Measurements from ENCODE around the gene SKAP1. TPM values are rescaled to one million over a fixed set of nuclear protein-coding genes. Genes with fewer than 3 reads are reported as not detected.
"Not testable (repeated sequence)": the region's sequence is repeated elsewhere in the genome, so short reads cannot be mapped to it uniquely, and the experiment has no call there.

The SKAP1 gene
- total and polyA plus RNA-seq, 4 donors, result 1.4 to 4.9 (median 2.5) TPM

DNA sequence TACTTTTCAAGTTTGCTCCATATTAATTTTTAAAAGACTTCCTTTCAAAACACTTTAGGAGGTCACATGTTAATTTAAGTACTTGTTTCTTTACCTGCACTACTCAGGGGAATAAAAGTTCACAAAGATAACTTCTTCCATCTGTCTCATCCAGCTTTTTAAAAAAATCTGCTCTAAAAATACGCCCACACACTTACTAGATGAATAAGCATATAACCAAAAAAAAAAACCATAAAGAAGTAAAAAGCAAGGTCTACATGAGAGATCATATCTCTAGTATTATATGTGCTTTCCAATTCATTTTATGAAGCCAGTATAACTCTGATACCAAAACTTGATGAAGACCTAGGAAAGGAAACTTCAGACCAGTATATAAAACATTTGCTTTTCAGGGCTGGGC, 17.2 kb downstream of the SKAP1 start:
- 85 to 87% methylated on average over 1 of the region's 1 CpG for WGBS, 2 donors
- no peak for DNase-seq
- peaks cover 0 to 2% (median 0%) of the 10 kb centered on the region in 4 donors for H3K9me3 ChIP-seq (ENCODE audit: control insufficient read depth in 4 of 4, insufficient read depth in 3 of 4, low read length in 3 of 4)
- H3K27me3 ChIP-seq (ENCODE audit: control insufficient read depth in 3 of 3, insufficient read depth in 3 of 3, low read length in 2 of 3), result peaks cover 0 to 26% (median 0%) of the 10 kb centered on the region in 3 donors
- no peak for ATAC-seq (ENCODE audit: insufficient read depth, low FRiP score)
- no peak overlapping the region for H3K9ac ChIP-seq (ENCODE audit: insufficient read depth in 1 of 2, low read length in 2 of 2)
- no peak overlapping the region for H3K27ac ChIP-seq (ENCODE audit: low read depth in 1 of 2, low read length in 1 of 2)
- TF ChIP-seq, protein P1, sequence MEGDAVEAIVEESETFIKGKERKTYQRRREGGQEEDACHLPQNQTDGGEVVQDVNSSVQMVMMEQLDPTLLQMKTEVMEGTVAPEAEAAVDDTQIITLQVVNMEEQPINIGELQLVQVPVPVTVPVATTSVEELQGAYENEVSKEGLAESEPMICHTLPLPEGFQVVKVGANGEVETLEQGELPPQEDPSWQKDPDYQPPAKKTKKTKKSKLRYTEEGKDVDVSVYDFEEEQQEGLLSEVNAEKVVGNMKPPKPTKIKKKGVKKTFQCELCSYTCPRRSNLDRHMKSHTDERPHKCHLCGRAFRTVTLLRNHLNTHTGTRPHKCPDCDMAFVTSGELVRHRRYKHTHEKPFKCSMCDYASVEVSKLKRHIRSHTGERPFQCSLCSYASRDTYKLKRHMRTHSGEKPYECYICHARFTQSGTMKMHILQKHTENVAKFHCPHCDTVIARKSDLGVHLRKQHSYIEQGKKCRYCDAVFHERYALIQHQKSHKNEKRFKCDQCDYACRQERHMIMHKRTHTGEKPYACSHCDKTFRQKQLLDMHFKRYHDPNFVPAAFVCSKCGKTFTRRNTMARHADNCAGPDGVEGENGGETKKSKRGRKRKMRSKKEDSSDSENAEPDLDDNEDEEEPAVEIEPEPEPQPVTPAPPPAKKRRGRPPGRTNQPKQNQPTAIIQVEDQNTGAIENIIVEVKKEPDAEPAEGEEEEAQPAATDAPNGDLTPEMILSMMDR (IDR thresholded peaks at IDR 0.05; ENCODE audit: control extremely low read depth, extremely low read depth), result no peak
- H3K36me3 ChIP-seq (ENCODE audit: control insufficient read depth in 4 of 4, insufficient read depth in 4 of 4, low read length in 4 of 4), result no peaks in the 10 kb centered on the region
- H3K4me3 ChIP-seq, result no peak overlapping the region
- H3K4me1 ChIP-seq (ENCODE audit: control insufficient read depth in 5 of 5, insufficient read depth in 5 of 5, low read length in 5 of 5), result no peaks in the 10 kb centered on the region

- not testable (repeated sequence) for H3K4me1 ChIP-seq (ENCODE audit: control insufficient read depth in 5 of 5, insufficient read depth in 5 of 5, low read length in 5 of 5); H3K36me3 ChIP-seq (ENCODE audit: control insufficient read depth in 4 of 4, insufficient read depth in 4 of 4, low read length in 4 of 4); H3K4me3 ChIP-seq; H3K9ac ChIP-seq (ENCODE audit: insufficient read depth in 1 of 2, low read length in 2 of 2); H3K27ac ChIP-seq (ENCODE audit: low read depth in 1 of 2, low read length in 1 of 2); ATAC-seq (ENCODE audit: insufficient read depth, low FRiP score); H3K9me3 ChIP-seq (ENCODE audit: control insufficient read depth in 4 of 4, insufficient read depth in 3 of 4, low read length in 3 of 4); DNase-seq
- 96 to 100% methylated on average over 7 of the region's 7 CpGs for WGBS, 2 donors
- peaks cover 0 to 29% (median 0%) of the 10 kb centered on the region in 3 donors for H3K27me3 ChIP-seq (ENCODE audit: control insufficient read depth in 3 of 3, insufficient read depth in 3 of 3, low read length in 2 of 3)
Measured at GRCh38 chr17:48410821-48411220, 19.2 kb downstream of the SKAP1 start.

DNA sequence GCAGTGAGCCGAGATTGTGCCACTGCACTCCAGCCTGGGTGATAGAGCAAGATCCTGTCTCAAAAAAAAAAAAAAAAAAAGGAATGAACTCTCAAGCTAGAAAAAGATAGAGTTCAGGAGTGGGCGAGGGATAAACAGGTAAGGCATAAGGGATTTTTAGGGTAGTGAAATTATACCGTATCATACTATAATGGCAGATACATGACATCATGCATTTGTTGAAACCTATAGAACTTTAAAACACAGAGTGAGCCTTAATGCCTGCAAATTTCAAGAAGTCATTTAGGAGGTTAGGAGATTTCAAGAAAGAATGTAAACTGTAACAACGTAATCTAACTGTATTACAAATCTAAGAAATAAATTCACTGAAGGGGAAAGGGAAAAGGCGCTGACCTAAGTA, 20.4 kb downstream of the SKAP1 start:
- ATAC-seq (ENCODE audit: insufficient read depth, low FRiP score) (no peak), DNase-seq (no peak)
- TF ChIP-seq, protein P1 (IDR thresholded peaks at IDR 0.05; ENCODE audit: control extremely low read depth, extremely low read depth), result no peak
- Histone ChIP-seq H3K27me3 (ENCODE audit: control insufficient read depth in 3 of 3, insufficient read depth in 3 of 3, low read length in 2 of 3) (peaks cover 0 to 21% (median 0%) of the 10 kb centered on the region in 3 donors), H3K9ac (ENCODE audit: insufficient read depth in 1 of 2, low read length in 2 of 2) (no peak overlapping the region), H3K4me1 (ENCODE audit: control insufficient read depth in 5 of 5, insufficient read depth in 5 of 5, low read length in 5 of 5) (no peaks in the 10 kb centered on the region), H3K9me3 (ENCODE audit: control insufficient read depth in 4 of 4, insufficient read depth in 3 of 4, low read length in 3 of 4) (no peaks in the 10 kb centered on the region), H3K36me3 (ENCODE audit: control insufficient read depth in 4 of 4, insufficient read depth in 4 of 4, low read length in 4 of 4) (no peaks in the 10 kb centered on the region), H3K27ac (ENCODE audit: low read depth in 1 of 2, low read length in 1 of 2) (no peak overlapping the region), H3K4me3 (no peak overlapping the region)
- WGBS, 2 donors, result 95% methylated on average over 5 of the region's 5 CpGs

- ATAC-seq (ENCODE audit: insufficient read depth, low FRiP score) (no peak), DNase-seq (peak in 1 of 3 donors; percentile 25)
- Histone ChIP-seq H3K9me3 (ENCODE audit: control insufficient read depth in 4 of 4, insufficient read depth in 3 of 4, low read length in 3 of 4) (no peaks in the 10 kb centered on the region), H3K27me3 (ENCODE audit: control insufficient read depth in 3 of 3, insufficient read depth in 3 of 3, low read length in 2 of 3) (peaks cover 0 to 14% (median 0%) of the 10 kb centered on the region in 3 donors), H3K9ac (ENCODE audit: insufficient read depth in 1 of 2, low read length in 2 of 2) (no peak overlapping the region), H3K4me3 (no peak overlapping the region), H3K4me1 (ENCODE audit: control insufficient read depth in 5 of 5, insufficient read depth in 5 of 5, low read length in 5 of 5) (no peaks in the 10 kb centered on the region), H3K27ac (ENCODE audit: low read depth in 1 of 2, low read length in 1 of 2) (no peak overlapping the region), H3K36me3 (ENCODE audit: control insufficient read depth in 4 of 4, insufficient read depth in 4 of 4, low read length in 4 of 4) (no peaks in the 10 kb centered on the region)
- WGBS, 2 donors, result 34 to 36% methylated on average over 3 of the region's 3 CpGs
- TF ChIP-seq, protein P1 (IDR thresholded peaks at IDR 0.05; ENCODE audit: control extremely low read depth, extremely low read depth), result no peak
Measured at GRCh38 chr17:48406936-48407567, 23.0 kb downstream of the SKAP1 start.
